RKO (cell line): ENCODE data around the gene ZNF571.

Experiments used
- DNase-seq: peaks from one replicate; pipeline ENCODE4 v3.0.0-alpha.2; 2016; ENCODE audit warnings: low spot score

The ZNF571 gene

GRCh38 chr19:37594304-37594981 lies at the start of gene ZNF571, which contains the start of gene ZNF540:
Gene ZNF571, minus strand, starts transcription at chr19:37594792. Its CDS starts 8,116 bp downstream, at chr19:37586676.
Gene ZNF540, plus strand, starts transcription at chr19:37594876. Its CDS starts 3,572 bp downstream, at chr19:37598448.
- peak; percentile 97 for DNase-seq

GRCh38 chr19:37635076-37636056 lies 40.8 kb upstream of the ZNF571 start:
- DNase-seq, result peak; percentile 40

DNA sequence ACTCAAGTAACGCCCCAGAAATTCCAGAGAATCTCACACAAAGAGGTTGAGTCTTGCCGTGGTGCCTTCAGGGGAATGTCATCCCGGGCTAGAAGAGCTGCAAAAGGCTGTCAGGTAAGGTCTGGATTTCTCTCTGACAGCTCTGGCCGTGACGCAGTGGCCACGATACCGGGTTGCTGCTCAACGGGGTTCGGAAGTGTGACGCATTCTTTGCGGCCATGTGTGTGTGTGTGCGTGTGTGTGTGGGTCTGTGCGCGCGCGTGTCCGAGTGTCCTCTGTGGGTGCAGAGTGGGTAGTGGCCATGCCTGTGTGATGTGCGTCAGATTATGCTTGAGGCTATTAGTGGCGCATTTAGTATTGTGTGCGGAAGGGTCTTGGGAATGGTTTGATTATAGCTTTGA lies 390 bp upstream of the ZNF571 start:
- DNase-seq, result peak; percentile 84

DNA sequence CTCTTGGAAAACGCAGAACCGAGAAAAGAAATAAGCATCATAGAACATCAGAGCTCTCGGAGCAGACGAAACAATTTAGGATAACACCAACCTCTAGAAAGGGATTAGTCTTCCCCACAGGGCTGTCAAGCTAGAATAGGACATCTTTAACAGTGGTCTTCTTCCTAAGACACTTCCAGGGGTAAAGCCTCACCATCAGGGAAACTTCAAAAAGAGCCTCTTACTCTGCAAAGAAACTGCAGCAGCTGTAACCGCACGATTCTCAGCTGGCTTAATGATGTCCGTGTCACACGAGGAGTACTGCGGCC lies 642 bp downstream of the ZNF571 start:
- DNase-seq, result no peak

DNA sequence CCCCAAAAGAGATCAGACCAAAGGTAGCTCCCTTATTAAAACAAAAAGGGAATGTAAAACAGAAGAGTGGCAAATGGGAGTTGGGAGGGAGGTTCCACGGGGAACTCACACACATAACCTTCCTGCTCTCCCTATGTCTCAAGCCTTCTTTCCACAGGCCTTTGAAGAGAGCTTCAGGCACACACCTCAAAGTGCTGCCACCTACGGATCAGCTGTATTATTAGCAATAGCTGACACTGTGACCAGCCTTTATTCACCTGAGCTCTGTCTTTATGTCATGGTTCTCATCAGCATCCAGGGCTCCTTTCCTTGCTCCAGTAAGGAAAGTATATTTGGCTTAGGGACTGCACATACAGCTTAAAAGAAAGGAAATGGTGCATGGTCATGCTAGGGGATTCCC lies 11.3 kb downstream of the ZNF571 start:
- peak; percentile 12 for DNase-seq

DNA sequence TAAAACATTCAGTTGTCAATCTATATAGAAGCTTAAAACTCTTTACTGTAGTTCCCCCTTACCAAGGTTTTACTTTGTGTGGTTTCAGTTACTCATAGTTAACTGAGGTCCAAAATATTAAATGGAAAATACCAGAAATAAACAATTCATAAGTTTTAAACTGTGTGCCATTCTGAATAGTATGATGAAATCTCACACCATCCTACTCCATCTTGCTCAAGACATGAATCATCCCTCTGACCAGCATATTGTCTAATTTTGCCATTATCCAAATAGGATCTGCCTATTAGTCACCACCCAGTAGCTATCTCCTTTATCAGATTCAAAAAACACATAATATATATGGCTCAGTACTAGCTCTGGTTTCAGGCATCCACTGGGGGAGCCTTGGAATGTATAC lies 22.4 kb downstream of the ZNF571 start:
- peak; percentile 70 for DNase-seq

DNA sequence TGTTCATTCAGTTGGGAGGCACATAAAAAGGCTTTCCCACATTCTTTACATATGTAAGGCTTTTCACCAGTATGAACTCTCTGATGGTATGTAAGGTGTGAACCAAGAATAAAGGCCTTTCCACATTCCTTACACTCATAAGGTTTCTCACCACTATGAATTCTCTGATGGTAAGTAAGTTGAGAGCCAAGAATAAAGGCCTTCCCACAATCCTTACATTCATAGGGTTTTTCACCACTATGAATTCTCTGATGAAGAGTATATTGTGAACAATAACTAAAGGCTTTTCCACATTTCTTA lies 29.3 kb downstream of the ZNF571 start:
- DNase-seq, result no peak

DNA sequence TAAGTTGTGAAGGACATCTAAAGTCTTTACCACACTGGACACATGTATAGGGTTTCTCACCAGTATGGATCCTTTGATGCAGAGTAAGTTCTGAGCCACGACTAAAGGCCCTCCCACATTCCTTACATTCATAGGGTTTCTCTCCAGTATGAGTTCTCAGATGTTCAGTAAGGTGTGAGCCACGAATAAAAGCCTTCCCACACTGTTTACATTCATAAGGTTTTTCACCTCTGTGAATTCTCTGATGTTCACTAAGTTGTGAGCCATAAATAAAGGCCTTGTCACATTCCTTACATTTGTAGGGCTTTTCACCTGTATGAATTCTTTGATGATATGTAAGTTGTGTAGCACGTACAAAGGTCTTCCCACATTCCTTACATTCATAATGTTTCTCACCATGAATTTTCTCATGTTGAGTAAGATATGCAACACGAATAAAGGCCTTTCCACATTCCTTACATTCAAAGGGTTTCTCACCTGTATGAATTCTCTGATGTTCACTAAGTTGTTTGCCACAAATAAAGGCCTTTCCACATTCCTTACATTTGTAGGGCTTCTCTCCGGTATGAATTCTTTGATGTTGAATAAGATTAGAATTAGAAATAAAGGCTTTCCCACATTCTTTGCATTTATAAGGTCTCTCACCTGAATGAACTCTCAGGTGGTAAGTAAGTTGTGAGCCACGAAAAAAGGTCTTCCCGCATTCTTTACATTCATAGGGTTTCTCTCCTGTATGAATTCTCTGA lies 29.8 kb downstream of the ZNF571 start:
- DNase-seq, result no peak

- DNase-seq, result no peak
These were observed 31.1 kb downstream of the ZNF571 start for GRCh38 chr19:37563518-37563917.

- DNase-seq, result no peak
These were observed 43.2 kb downstream of the ZNF571 start for GRCh38 chr19:37551129-37551993.

DNA sequence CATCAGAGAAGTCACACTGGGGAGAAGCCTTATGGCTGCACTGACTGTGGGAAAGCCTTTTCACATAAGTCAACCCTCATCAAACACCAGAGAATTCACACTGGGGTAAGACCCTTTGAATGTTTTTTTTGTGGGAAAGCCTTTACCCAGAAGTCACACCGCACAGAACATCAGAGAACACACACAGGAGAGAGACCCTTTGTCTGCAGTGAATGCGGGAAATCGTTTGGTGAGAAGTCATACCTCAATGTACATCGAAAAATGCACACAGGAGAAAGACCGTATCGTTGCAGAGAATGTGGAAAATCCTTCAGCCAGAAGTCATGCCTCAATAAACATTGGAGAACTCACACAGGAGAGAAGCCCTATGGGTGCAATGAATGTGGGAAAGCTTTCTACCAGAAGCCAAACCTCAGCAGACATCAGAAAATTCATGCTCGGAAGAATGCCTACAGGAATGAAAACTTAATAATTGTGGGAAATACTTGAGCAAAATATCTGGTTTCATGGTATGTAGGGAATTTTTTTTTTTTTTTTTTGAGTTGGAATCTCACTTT lies 57.1 kb downstream of the ZNF571 start:
- no peak for DNase-seq

- peak; percentile 25 for DNase-seq
These were observed 74.7 kb downstream of the ZNF571 start for GRCh38 chr19:37519890-37520289.
